ENCODE measurements around the gene NFKB1. TPM values are rescaled to one million over a fixed set of nuclear protein-coding genes. Genes with fewer than 3 reads are reported as not detected.
"Not testable (repeated sequence)": the region's sequence is repeated elsewhere in the genome, so short reads cannot be mapped to it uniquely, and the experiment has no call there.

NFKB1 gene
- total RNA-seq, 2 donors from 2014 or later: 57.6 to 61.6 TPM

GRCh38 chr4:102567427-102567826 lies 66.3 kb downstream of the NFKB1 start:
- Histone ChIP-seq H3K27me3 (no peaks in the 10 kb centered on the region), H3K9me3 (no peaks in the 10 kb centered on the region), H3K4me1 (no peaks in the 10 kb centered on the region), H3K27ac (no peak overlapping the region), H3K9ac (ENCODE audit: low read depth in 2 of 2, low read length in 2 of 2) (no peak overlapping the region), H3K4me3 (no peak overlapping the region), H3K36me3 (peaks cover 6% of the 10 kb centered on the region)
- intact Hi-C loops (cut with DNase I): no loop called here
- DNase-seq: no peak
- no peak for TF ChIP-seq CTCF (IDR thresholded peaks at IDR 0.05)

- Histone ChIP-seq H3K9me3 (no peaks in the 10 kb centered on the region), H3K4me3 (no peak overlapping the region), H3K27me3 (no peaks in the 10 kb centered on the region), H3K36me3 (peaks cover 6% of the 10 kb centered on the region), H3K27ac (no peak overlapping the region), H3K9ac (ENCODE audit: low read depth in 2 of 2, low read length in 2 of 2) (no peak overlapping the region), H3K4me1 (no peaks in the 10 kb centered on the region)
- DNase-seq: no peak
- no peak for TF ChIP-seq CTCF (IDR thresholded peaks at IDR 0.05)
- intact Hi-C loops (cut with DNase I): no loop called here
Observed at GRCh38 chr4:102569200-102569599, 68.0 kb downstream of the NFKB1 start.

- H3K27me3 ChIP-seq; H3K9ac ChIP-seq (ENCODE audit: low read depth in 2 of 2, low read length in 2 of 2); H3K27ac ChIP-seq; H3K4me1 ChIP-seq; intact Hi-C loops (cut with DNase I); H3K4me3 ChIP-seq; DNase-seq; H3K36me3 ChIP-seq; H3K9me3 ChIP-seq: not testable (repeated sequence)
Observed at GRCh38 chr4:102570211-102570610, 69.1 kb downstream of the NFKB1 start.

GRCh38 chr4:102572452-102572851 lies 71.3 kb downstream of the NFKB1 start:
- H3K27me3 ChIP-seq: no peaks in the 10 kb centered on the region
- H3K27ac ChIP-seq: no peak overlapping the region
- H3K9ac ChIP-seq (ENCODE audit: low read depth in 2 of 2, low read length in 2 of 2): no peak overlapping the region
- no peak overlapping the region for H3K4me3 ChIP-seq
- intact Hi-C loops (cut with DNase I): no loop called here
- H3K9me3 ChIP-seq: no peaks in the 10 kb centered on the region
- no peaks in the 10 kb centered on the region for H3K4me1 ChIP-seq
- H3K36me3 ChIP-seq: peaks cover 6% of the 10 kb centered on the region
- no peak for DNase-seq
- no peak for TF ChIP-seq CTCF (IDR thresholded peaks at IDR 0.05)

GRCh38 chr4:102574317-102574716 lies 73.2 kb downstream of the NFKB1 start:
- Histone ChIP-seq H3K9ac (ENCODE audit: low read depth in 2 of 2, low read length in 2 of 2) (no peak overlapping the region), H3K36me3 (peaks cover 10% of the 10 kb centered on the region), H3K27me3 (no peaks in the 10 kb centered on the region), H3K4me1 (no peaks in the 10 kb centered on the region), H3K9me3 (no peaks in the 10 kb centered on the region), H3K27ac (no peak overlapping the region), H3K4me3 (no peak overlapping the region)
- TF ChIP-seq CTCF (IDR thresholded peaks at IDR 0.05): no peak
- no peak for DNase-seq
- intact Hi-C loops (cut with DNase I): no loop called here

- H3K4me1 ChIP-seq: no peaks in the 10 kb centered on the region
- H3K4me3 ChIP-seq: no peak overlapping the region
- H3K27me3 ChIP-seq: no peaks in the 10 kb centered on the region
- DNase-seq: no peak
- H3K27ac ChIP-seq: no peak overlapping the region
- no peak overlapping the region for H3K9ac ChIP-seq (ENCODE audit: low read depth in 2 of 2, low read length in 2 of 2)
- no peaks in the 10 kb centered on the region for H3K9me3 ChIP-seq
- TF ChIP-seq CTCF (IDR thresholded peaks at IDR 0.05): no peak
- intact Hi-C loops (cut with DNase I): no loop called here
- peaks cover 4% of the 10 kb centered on the region for H3K36me3 ChIP-seq
Observed at GRCh38 chr4:102575369-102576129, 74.4 kb downstream of the NFKB1 start.
